GM18517 (cell line): ENCODE measurements around the gene MAP3K5.
"Not testable (repeated sequence)": the region's sequence is repeated elsewhere in the genome, so short reads cannot be mapped to it uniquely, and the experiment has no call there.

ENCODE experiments used
- ATAC-seq: cut with Tn5 transposase; IDR thresholded peaks from one replicate; pipeline ENCODE4 v1.9.1; 2021; ENCODE audit warnings: mild to moderate bottlenecking, moderate library complexity; ENCODE audit not compliant: unreplicated experiment

MAP3K5 gene

GRCh38 chr6:136591617-136592016 is 200.7 kb downstream of the MAP3K5 start:
- ATAC-seq = no peak

- not testable (repeated sequence) for ATAC-seq
These were observed 201.4 kb downstream of the MAP3K5 start for GRCh38 chr6:136590846-136591245.

GRCh38 chr6:136587527-136587926 is 204.8 kb downstream of the MAP3K5 start:
- ATAC-seq = no peak

DNA sequence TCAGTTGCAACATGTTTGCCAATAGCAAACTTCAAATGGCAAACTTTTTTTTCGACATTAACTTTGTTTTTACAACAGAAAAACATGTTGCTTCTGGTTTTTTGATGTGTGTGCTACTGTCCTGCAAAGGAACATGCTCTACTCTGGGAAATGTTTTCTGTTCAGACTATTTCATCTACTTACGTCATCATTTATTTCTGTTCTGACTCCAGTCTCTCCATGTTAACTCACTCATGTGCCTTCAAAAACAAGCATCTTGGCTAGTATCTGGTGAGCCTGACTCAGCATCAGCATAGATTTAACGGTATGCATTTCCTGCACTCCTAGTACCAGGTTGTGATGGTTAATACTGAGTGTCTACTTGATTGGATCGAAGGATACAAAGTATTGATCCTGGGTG is 206.0 kb downstream of the MAP3K5 start:
- ATAC-seq = no peak

- ATAC-seq = not testable (repeated sequence)
These were observed 206.8 kb downstream of the MAP3K5 start for GRCh38 chr6:136585523-136585922.

DNA sequence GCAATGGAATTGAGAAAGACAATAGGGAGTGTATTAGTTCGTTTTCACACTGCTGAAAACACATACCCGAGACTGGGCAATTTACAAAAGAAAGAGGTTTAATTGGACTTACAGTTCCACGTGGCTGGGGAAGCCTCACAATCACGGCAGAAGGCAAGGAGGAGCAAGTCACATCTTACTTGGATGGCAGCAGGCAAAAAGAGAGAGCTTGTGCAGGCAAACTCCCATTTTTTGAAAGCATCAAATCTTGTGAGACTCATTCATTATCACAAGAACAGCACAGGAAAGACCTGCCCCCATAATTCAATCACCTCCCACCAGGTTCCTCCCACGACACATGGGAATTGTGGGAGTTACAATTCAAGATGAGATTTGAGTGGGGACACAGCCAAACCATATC is 208.0 kb downstream of the MAP3K5 start:
- ATAC-seq = not testable (repeated sequence)

- ATAC-seq = no peak
These were observed 209.4 kb downstream of the MAP3K5 start for GRCh38 chr6:136582711-136583471.

DNA sequence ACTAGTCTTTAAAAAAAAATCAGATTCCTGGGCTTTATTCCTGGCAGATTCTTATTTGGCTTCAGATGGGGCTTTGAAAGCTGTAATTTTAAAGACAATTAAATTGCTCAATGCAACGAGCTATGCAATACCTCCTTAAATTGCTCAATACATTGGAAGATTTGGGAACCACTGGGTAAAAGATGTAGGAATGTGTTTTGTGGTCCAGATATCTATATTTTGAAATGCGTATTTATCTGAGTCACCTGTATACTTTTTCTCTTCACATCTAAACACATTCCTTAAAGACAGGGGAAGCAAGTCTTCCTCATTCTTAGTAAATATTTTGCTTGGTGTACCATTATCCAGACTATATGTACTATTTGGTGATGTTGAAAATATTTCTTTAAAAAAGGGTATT is 212.5 kb downstream of the MAP3K5 start:
- ATAC-seq = no peak

GRCh38 chr6:136576821-136577220 is 215.5 kb downstream of the MAP3K5 start:
- no peak for ATAC-seq

- no peak for ATAC-seq
These were observed 220.8 kb downstream of the MAP3K5 start for GRCh38 chr6:136571496-136571895.

GRCh38 chr6:136571065-136571464 is 221.2 kb downstream of the MAP3K5 start:
- ATAC-seq = no peak

- ATAC-seq = no peak
These were observed 224.1 kb downstream of the MAP3K5 start for GRCh38 chr6:136568129-136568528.

GRCh38 chr6:136567688-136568087 is 224.6 kb downstream of the MAP3K5 start:
- no peak for ATAC-seq

- no peak for ATAC-seq
These were observed 225.4 kb downstream of the MAP3K5 start for GRCh38 chr6:136566851-136567250.

DNA sequence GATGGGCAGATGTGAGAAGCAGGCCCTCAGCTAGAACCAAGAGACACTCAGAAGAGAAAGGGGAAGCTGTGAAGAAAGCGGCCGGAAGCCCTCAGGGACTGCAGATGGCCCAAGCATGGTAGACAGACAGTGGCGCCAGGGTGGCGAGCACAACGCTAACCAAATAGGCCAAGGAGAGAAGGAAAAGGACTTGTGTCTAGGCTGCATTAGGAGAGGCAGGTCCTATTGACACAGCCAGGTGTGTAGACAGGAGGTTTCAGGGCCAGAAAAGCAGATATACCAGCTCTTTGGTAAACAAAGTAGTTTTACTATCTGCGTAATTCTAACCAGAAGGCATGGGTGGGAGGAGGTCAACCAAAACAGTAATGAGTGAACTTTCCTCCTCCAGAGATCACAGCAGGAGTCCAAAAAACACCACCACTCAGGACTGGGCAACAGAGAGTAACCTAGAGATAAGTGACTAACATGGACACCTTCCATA is 226.2 kb downstream of the MAP3K5 start:
- ATAC-seq = no peak

- no peak for ATAC-seq
These were observed 228.1 kb downstream of the MAP3K5 start for GRCh38 chr6:136564180-136564579.

DNA sequence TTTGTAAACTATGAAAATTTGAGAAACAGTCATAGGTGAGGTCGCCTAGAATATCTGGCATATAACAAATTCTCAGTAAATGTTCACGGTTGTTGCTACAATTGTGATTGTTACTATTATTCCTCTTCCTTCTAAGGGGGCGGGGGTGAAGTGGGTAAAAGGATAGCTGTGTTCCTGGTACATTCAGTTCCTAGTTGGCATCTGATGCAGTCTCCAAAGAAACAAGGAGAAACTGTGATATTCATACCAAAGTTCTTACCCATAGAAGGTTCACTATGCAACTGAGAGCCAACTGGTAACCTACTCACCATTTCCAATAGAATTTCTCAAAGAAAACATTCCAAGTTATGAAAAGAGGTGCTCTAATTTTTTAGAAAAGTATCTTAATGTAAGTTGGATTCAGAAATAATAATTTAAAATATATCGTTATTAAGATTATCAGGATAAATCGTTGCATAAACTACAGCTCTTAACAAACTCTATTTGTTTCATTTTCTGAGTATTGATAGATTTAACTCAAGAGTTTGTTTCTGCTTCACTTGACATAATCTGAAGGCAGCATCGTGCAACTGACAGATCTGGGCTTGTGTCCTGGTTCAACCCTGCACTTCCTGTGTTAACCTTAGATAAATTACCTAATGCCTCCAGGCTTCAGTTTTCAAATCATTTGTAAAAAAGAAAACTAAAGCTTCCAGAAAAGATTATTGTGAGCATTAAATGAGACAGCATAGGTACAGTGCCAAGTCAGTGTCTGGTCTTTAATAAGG is 228.7 kb downstream of the MAP3K5 start:
- no peak for ATAC-seq

- ATAC-seq = no peak
These were observed 230.1 kb downstream of the MAP3K5 start for GRCh38 chr6:136562211-136562610.

- no peak for ATAC-seq
These were observed 239.0 kb downstream of the MAP3K5 start for GRCh38 chr6:136553166-136553787.

DNA sequence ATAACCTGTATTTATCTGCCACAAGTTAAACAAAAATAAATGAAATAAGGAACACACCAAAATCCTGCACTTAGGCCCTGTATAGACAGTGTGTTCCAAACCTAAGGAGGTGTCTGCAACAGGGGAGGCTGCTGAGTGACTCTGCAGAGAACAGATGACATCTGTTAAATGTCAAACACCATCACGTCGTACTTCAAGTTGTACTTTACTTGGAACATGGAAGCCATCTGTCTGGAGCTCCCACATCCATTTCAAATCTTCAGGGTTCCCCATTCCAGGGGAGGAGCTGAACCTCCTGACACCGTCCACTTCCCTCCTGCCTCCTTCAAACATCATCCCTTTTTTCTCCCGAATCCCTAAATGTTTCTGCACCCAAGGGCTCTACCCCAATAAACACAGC is 240.2 kb downstream of the MAP3K5 start:
- no peak for ATAC-seq

DNA sequence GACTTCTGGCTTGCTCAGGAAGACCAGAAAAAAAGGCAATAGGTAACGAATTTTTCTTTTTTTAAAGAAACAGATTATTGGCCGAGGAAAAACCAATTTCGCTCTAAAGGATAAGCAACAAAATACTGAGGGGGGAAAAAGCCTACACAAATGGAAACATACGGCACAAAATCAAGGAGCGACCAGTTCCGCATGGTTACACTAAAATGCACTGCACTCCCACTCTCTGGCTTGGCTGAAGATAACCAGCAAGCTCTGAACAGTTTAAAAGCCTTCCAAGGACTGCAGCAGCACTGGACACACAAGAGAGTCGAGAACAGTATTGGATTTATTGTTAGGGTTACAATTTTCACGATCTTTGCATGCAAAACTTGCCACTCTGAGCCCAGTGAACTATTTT is 241.2 kb downstream of the MAP3K5 start:
- no peak for ATAC-seq
